Inferior parietal cortex (tissue), 1 donor: ENCODE measurements around the gene CHN2.

Experiments
- DNase-seq: peaks from one replicate; pipeline ENCODE4 v3.0.0-alpha.2; 2016; ENCODE audit errors: extremely low spot score

The CHN2 gene

GRCh38 chr7:29426587-29426986 lies 232.0 kb downstream of the CHN2 start:
- no peak for DNase-seq

GRCh38 chr7:29429401-29429800 lies 234.8 kb downstream of the CHN2 start:
- DNase-seq = no peak

- DNase-seq = no peak
Measured at GRCh38 chr7:29430279-29430949, 235.8 kb downstream of the CHN2 start.

DNA sequence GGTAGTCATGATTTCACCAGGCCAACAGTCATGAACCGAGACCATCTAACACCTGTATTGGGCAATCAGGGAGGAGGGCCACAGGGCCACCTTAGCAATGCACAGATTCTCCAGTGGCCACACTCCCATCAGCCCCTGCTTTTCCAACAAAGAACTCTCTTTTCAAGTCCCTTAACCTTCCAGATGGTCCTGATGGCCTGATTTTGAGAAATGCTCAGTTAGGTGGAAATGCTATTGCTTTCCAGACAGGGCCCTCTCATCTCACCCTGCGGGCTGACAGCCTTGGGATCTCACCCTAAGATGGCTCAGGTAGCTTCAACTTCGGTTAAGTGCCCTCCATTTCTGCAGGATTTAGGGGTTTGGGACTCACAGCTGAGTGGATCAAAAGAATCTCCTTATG lies 237.1 kb downstream of the CHN2 start:
- no peak for DNase-seq

- DNase-seq = no peak
Measured at GRCh38 chr7:29432721-29433120, 238.1 kb downstream of the CHN2 start.

DNA sequence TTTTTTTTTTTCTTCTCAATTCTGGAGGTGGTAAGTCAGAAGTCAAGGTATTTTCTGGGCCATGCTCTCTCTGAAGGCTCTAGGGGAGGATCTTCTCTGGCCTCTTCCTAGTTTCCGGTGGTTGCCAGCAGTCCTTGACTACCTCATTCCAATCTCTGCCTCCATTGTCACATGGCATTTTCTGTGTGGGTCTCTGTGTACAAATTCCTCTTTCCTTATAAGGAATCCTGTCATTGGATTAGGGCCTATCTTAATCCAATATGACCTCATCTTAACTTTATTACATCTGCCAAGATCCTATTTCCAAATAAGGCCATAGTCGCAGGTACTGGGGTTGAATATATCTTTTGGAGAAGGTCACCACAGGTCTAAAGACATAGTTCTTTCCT lies 239.8 kb downstream of the CHN2 start:
- no peak for DNase-seq

DNA sequence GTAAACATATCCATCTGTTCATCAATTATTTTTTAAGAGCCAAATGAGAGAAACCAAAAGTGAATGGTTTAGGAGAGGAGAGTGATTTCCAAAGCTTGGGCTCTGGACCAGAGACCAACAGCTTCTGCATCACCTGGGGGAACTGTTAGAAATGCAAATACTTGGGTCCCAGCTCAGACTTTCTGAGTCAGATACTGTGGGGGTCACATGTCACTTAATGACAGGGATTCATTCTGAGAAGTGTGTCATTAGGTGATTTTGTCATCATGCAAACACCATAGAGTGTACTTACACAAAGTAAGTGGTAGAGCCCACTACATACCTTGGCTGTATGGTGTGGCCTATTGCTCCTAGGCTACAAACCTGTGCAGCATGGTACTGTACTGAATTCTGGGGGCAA lies 240.6 kb downstream of the CHN2 start:
- no peak for DNase-seq

- no peak for DNase-seq
Measured at GRCh38 chr7:29435902-29436301, 241.3 kb downstream of the CHN2 start.

- DNase-seq = no peak
Measured at GRCh38 chr7:29442146-29442545, 247.6 kb downstream of the CHN2 start.

DNA sequence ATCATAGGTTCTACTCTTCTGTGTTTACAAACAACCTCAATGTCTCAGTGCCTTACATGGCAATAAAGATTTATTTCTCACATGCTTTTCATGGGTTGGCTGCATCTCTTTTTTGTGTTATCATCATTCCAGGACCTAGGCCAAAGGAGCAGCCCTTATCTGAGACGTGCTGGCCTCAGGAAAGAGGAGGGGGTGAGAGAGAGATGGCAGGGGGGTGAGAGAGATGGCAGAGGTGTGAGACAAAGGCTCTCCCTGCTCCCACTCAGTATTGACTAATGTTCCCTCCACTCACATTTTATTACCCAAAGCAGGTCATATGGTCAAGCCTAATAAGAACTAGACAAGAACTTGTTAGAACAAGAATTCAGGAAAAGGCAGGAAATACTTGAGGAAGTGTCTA lies 249.0 kb downstream of the CHN2 start:
- no peak for DNase-seq

- DNase-seq = no peak
Measured at GRCh38 chr7:29444267-29444666, 249.7 kb downstream of the CHN2 start.

DNA sequence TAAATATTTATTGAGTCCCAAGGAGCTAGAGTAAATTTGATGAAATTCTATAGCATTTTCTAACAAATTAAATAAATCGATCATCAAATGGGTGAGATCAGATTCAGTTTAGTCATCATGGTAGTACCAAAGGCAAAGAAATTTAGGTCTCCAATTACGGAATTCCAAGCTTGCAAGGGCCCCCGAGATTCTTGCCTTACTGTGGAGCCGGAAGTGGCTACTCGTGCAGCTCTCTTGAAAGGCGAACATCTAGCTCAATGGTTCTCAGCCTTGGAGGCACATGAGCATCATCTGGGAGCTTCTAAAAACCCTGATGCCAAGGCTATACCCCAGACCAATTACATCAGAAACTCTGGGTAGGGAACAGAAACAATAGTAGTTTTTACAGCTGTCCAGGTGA lies 251.2 kb downstream of the CHN2 start:
- no peak for DNase-seq

DNA sequence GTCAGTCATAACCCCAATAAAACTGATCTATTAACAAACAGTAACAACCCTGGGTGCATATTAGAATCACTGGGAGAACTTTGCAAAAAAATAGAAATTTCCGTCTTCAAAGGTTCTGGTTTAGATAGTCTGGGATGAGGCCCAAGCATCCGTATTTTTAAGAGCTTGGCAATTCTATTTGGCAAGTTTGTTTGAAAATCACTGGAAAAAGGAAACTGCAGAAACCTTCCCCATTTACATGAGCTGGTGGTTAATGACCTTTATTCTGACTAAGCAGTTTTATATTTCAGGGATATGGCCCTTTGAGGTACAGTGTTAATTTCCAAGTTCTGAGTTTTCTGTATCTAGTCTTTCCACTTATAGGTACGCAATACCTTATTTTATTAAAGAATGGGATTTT lies 253.3 kb downstream of the CHN2 start:
- DNase-seq = no peak

- DNase-seq = no peak
Measured at GRCh38 chr7:29449569-29450260, 255.1 kb downstream of the CHN2 start.

DNA sequence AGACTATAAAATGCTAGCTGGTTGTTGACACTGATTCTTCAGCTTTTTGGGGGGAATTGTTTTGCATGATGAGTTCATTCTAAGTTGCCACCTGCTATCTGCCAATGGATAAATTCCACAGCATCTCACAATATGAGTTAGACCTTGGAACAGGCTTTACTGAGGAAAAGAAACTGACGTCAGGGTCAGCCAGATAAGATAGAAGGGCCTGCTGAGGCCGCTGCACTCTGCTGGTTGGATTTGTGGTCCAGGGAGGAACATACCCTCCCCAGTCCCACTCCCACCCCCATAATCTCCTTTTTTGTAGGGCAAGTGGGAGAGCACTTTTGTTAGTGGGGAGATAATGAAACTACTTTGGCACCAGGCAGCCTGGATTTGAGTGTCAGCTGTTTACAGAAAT lies 258.4 kb downstream of the CHN2 start:
- no peak for DNase-seq

DNA sequence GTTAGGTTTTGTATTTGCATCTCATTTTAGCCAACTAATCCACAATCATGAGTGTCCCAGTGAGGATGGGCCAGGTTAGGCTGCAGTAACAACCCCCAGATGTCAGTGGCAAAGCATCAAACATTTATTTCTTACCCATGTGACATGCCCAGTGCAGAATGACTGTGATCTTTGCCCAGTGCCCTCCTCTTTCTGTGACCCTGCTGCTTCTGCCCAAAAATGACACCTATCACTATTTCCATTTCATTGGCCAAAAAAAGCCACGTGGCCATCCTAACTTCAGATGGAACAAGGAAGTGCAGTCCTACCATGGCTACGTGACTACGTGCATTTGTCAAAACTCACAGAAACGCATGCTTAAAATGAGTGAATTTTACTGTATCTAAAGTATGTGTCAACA lies 259.9 kb downstream of the CHN2 start:
- DNase-seq = no peak

DNA sequence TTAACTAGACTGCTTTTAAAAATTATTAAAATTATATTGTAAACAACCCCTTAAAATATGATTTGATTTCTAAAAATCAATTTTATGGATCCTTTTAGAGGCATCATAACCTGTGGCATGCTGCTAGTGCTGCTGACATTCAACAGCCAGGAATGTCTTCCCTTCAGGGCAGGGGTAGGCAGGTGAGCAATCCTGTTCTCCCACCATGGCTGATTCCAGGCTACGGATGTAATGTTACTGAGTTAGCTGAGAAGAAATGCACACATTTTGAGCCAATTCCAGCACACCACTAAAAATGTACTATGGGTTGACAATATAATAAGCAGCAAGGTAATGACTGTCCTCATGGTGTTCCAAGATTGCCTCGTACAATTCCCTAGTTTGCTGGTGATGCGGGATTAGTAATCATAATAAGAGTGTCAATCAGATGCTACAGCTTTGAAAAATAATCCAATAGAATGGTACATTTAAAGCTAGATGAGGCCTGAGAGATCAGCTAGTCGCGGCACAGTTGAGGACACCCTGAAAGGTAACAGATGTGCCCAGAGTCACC lies 260.4 kb downstream of the CHN2 start:
- no peak for DNase-seq

DNA sequence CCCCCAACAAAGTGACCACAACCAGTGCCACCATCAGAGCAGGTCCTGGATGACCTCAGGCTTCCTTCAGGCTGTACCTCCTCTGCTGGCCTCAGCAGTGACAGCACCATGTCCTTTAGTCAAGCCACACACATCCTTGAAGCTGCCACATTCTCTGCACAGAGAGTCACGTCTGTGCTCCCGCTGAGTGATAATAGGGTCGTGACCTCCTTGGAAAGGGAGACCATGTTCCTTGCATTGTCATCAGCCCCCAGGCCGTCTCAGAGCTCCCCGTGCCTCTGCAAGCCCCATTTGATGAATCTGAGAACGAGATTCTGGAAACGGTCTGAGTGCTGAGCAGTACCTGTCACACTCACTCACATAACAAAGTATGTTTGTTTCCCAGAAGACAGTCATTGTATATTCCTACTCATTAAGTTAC lies 262.6 kb downstream of the CHN2 start:
- no peak for DNase-seq

DNA sequence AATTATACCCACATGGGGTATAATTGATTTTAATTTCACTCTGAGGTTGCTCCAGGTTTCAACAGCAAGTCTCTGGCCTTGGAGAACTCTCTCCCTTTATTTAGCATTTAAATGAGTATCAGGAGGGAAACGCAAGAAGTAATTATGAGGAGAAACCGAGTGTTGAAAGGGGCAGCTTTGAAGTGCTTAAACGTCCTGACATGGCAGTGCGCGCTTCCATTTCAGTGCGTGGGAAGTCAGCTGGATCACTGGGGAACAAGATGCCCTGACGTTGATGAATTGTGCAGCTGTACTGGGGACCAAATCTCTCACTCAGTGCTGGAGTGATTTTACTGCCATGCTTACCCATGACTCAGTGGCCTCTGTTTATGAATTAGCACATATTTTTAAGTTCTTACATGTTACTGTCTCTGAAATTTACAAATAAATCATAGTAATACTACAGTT lies 263.0 kb downstream of the CHN2 start:
- DNase-seq = no peak

DNA sequence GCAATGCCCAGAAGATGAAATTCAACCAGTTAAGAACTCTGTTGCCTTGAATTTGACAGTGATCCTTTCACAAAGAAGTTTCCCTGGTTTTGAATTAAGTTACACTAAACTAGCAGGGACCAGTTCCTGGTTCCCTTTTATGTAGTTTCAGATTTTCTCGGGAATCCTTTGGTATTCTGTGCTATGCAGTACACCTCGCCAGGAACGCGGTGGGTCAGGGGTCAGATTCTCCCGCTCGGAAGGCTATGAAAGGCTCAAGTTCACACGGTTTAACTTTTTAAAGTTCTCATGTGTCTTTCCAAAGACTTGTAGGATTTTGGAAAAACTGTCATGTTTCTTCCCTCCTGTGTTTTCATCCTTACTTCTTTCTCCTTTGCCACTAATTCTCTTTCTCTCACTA lies 264.4 kb downstream of the CHN2 start:
- no peak for DNase-seq

DNA sequence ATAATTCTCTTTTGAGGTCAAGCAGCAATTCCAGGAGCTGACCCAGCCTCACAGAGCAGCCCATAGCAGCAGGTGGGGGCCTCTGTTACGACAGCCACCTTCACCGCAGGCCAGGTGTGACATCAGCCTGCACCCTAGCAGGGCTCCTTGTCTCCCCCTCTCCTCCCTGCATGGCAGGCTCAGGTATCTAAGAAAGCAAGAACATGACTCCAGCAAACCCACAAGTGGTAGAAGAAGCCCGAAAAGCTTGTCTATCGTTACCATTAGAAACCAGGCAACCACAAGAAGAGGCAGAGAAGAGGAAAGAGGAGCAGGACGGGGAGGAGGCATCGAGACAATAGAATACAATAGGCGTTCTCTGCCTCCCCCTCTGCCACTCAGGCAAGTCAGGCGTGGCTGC lies 265.0 kb downstream of the CHN2 start:
- no peak for DNase-seq

DNA sequence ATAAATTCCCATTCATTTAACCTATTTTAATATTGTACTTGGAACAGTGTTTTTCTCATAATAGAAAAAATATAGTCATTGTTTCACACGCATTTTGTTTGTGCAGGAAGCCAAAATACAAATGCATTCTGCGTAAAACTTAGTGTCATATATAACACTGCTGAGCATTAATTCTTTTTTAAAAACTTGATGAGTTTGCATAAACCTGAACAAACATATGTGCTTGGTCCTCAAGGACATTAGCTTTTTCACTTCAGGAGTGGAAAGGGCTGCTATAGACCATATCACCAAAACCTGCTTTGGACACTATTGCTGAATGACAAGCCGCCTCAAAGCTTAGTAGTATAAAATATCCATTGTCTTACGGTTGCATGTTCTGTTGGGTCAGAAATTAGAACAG lies 267.4 kb downstream of the CHN2 start:
- no peak for DNase-seq

DNA sequence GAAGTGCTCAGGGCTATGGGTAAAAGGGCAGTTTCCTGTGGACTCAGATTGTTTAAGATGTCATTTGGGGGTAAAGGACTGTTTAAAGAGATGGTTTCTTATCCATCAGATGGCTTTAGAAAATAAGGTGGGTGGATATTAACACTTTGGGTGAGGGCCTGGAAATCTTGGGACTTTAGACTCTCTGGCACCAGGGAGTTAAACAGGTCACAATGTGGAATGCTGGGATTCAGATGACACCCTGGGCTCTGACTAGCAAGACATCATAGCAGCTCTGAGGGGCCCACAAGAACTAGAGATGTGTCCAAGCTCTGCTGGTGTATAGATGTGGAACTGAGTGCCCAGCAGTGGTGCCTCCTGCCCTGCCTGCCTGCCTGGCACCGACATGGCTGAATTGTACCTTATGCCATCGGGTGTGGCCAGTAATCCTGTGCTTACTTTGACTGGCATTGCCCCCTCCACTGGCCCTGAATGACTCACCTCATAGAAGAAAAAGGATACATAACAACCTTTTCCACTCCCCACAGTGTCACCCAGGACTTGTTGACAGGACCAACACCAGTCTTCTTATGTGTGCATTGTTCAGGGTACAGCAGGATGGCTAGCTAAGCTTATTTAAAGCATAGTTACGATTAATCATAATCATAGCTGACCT lies 269.1 kb downstream of the CHN2 start:
- DNase-seq = no peak
